HG02798 (cell line): ENCODE data around the gene ATP2A2.
"Not testable (repeated sequence)": the region's sequence is repeated elsewhere in the genome, so short reads cannot be mapped to it uniquely, and the experiment has no call there.

Experiments
- ATAC-seq: cut with Tn5 transposase; IDR thresholded peaks from one replicate; pipeline ENCODE4 v1.9.1; 2021; ENCODE audit warnings: mild to moderate bottlenecking; ENCODE audit not compliant: unreplicated experiment, poor library complexity

The ATP2A2 gene

DNA sequence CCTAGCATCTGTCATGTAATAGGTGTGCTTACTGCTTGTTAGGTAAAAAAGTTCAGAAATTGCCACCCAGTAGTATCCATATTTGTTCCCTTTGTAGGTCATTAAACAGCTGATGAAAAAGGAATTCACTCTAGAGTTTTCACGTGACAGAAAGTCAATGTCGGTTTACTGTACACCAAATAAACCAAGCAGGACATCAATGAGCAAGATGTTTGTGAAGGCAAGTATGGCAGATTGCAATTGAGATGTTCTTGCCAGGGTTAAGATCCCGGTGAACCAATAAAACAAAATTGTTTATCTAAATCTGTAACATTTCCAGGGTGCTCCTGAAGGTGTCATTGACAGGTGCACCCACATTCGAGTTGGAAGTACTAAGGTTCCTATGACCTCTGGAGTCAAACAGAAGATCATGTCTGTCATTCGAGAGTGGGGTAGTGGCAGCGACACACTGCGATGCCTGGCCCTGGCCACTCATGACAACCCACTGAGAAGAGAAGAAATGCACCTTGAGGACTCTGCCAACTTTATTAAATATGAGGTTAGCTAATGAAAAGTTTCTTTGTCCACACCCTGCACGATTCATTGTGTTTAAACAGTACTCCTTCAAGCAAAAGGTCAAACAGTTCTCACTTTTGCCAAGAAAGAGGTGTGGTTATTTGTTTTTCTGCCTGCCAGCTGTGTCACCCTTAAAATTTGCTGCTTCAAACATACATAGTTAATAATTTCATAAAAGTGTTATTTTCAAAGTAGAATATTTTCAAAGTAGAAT, 58.3 kb downstream of the ATP2A2 start:
- no peak for ATAC-seq

DNA sequence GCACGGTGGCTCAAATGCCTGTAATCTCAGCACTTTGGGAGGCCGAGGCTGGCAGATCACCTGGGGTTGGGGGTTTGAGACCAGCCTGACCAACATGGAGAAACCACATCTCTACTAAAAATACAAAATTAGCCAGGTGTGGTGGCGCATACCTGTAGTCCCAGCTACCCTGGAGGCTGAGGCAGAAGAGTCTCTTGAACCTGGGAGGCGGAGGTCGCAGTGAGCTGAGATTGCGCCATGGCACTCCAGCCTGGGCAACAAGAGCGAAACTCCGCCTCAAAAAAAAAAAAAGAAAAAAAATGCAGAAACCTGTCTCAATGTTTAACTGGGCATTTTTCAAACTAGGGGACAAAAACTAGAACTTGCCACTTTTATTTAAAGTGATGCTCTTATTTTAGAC, 59.2 kb downstream of the ATP2A2 start:
- ATAC-seq = not testable (repeated sequence)

- ATAC-seq = no peak
Measured at GRCh38 chr12:110340706-110341105, 59.7 kb downstream of the ATP2A2 start.

DNA sequence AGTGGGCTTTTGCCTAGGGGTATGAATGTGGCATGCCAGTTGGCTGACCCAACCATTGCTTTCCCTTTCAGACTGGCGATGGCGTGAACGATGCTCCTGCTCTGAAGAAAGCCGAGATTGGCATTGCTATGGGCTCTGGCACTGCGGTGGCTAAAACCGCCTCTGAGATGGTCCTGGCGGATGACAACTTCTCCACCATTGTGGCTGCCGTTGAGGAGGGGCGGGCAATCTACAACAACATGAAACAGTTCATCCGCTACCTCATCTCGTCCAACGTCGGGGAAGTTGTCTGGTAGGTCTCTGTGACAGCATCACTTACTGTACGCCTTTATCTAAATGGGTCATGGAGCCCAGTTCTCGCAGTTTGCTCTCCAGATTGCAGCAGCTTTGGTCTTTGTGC, 61.1 kb downstream of the ATP2A2 start:
- ATAC-seq = no peak

- no peak for ATAC-seq
Measured at GRCh38 chr12:110343114-110343513, 62.1 kb downstream of the ATP2A2 start.

DNA sequence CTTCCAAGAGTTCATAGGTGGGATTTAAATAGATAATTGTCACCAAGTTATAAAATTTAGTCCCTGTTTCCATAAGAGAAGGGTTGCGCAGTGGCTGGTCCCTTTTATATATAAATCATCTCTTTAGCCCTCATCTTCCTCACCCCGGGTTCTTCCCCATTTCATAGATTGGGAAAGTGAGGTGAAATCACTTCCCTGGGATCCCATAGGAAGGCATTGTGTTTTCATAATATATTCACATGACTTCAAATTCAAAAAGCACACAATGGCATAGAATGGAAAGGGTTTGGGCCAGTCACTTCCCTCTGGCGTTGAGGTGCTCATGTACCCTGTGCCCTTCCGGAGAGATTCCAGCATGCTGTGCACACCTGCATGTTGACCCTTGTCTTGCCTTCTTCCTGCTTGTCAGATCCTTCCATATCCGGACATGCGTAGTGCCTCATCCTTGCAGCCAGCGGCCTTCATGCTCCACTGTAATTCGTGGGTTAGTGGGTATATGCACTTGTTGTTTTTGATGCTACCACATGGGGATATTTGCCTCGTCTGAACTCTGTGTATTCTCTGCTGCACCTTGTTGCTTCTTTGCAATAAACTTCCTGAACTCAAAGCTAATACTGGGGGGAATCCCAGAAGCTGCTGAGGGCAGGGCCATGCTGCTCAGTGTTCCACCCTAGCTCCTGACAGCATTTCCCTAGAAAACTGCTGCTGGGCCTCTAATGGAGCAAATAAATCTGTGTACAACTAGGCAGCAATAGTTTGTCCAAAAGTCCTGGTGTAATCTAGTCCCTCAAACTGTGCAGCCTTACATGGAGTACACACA, 62.9 kb downstream of the ATP2A2 start:
- ATAC-seq = no peak

DNA sequence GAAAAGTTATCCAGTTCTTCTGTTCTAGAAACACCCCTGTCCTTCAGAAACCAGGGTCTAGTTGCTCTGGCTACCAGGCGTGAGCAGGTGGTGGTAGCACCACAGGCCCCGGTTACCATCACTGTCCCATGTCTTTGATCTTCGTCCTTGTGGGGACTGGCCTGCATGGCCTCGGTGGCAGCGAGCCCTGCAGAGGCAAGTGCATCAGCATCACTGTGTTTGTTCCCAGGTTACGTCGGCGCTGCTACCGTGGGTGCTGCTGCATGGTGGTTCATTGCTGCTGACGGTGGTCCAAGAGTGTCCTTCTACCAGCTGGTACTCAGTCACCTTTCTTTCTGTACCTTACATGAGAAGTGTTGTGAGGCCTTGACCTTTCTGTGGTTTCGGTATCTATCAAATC, 63.6 kb downstream of the ATP2A2 start:
- ATAC-seq = no peak

DNA sequence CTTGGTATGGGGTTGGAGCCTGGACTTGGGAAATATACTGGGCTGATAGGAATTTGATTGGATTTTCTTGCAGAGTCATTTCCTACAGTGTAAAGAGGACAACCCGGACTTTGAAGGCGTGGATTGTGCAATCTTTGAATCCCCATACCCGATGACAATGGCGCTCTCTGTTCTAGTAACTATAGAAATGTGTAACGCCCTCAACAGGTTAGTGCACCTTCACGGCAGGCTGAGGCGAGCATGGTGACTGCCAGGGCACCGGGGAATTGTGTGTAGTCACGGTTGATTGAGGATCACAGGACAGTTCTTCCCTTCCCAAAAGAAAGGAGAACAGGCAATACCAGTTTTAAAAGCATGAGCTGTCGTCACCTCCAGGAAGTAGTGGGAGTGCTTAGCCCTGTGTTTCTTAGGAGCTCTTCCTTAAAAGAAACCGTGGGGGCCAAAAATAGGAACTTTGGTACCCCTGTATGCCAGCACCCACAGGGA, 64.2 kb downstream of the ATP2A2 start:
- ATAC-seq = no peak

DNA sequence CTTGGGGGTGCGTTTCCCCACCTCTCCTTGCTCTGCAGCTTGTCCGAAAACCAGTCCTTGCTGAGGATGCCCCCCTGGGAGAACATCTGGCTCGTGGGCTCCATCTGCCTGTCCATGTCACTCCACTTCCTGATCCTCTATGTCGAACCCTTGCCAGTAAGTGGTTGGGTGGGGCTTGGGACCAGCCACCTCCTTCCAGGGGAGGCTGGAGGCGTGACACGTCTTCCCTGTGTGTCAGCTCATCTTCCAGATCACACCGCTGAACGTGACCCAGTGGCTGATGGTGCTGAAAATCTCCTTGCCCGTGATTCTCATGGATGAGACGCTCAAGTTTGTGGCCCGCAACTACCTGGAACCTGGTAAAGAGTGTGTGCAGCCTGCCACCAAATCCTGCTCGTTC, 64.9 kb downstream of the ATP2A2 start:
- no peak for ATAC-seq

DNA sequence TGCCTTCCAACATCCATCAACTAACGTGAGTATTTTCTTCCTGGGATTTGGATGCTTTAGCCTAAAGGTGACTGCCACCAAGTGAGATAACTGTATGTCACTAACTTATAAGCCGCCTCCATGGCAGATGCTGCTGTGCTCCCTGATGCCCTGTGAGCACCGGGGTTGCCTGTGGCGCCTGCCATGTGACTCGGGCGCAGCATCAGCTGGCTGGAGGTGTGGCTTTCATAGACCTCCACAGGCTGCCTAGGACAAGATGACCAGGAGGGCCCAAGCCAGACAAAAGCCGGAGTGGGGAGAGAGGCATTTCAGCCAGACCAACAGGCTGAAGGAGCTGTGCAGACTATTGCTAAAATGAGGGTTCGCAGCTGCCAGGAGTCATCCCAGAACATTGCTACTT, 66.7 kb downstream of the ATP2A2 start:
- ATAC-seq = no peak

DNA sequence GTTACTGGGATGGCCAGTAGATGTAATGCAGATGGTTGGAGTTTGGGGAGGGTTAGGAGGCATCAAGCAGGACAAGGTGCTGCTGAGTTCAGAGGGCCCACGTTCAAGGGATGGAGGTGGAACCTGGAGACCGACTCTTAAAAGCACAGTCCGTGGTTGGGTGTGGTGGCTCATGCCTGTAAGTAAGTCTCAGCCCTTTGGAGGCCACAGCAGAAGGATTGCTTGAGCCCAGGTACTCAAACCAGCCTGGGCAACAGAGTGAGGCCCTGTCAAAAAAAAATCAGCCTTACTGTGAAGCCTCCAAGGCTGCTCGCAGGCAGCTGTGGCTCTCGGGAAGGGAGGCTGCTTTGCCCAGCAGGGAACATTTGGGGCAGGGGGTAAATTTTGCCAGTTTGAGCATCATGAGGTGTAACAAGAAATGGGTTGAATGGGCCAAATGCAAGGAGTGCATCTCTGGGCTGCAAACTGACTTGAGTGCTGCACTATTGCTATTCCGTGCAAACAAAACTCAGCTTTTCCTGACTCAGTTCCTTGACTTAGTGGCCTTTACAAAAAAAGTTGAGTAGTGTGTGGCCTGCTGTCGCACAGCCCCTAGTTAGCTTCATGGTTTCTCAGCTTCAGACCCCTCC, 67.5 kb downstream of the ATP2A2 start:
- ATAC-seq = no peak

- ATAC-seq = no peak
Measured at GRCh38 chr12:110349096-110349495, 68.0 kb downstream of the ATP2A2 start.

- ATAC-seq = no peak
Measured at GRCh38 chr12:110349514-110350151, 68.6 kb downstream of the ATP2A2 start.

DNA sequence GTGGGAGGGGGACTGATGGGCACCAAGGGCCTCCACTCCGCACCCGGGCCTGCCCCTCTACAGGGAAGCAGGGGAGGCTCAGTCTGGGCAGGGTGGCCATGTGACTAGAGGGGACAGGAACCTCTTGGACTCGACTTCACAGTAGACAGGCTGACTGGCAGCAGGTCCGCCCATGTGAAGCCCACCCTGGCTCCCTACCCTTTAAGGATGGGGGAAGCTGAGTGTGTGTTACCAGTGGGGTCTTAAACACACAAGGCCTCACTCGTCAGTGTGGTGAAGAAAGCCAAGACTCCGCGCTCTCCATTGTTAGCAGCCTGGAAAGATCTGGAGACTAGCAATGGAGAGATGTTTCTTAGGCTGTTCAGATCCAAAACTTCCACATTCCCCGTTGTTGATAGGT, 70.1 kb downstream of the ATP2A2 start:
- ATAC-seq = no peak

DNA sequence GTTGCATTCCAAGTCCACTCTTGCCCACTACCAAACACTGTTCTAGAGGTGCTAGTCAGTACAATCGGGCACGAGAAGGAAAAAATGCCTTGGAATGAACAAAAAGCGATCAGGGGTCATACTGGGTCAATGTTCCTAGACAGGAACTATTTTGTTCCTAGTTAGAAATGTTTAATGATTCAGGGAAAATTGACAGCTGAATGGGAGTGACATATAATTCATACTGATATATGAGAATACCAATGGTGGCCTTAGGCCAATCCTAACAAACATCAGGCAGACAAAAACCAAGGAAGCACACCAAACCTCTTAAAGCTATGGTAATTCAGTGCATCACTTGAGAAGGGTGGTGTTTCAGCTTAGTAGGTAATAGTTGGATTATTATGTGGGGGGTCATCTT, 71.4 kb downstream of the ATP2A2 start:
- no peak for ATAC-seq

DNA sequence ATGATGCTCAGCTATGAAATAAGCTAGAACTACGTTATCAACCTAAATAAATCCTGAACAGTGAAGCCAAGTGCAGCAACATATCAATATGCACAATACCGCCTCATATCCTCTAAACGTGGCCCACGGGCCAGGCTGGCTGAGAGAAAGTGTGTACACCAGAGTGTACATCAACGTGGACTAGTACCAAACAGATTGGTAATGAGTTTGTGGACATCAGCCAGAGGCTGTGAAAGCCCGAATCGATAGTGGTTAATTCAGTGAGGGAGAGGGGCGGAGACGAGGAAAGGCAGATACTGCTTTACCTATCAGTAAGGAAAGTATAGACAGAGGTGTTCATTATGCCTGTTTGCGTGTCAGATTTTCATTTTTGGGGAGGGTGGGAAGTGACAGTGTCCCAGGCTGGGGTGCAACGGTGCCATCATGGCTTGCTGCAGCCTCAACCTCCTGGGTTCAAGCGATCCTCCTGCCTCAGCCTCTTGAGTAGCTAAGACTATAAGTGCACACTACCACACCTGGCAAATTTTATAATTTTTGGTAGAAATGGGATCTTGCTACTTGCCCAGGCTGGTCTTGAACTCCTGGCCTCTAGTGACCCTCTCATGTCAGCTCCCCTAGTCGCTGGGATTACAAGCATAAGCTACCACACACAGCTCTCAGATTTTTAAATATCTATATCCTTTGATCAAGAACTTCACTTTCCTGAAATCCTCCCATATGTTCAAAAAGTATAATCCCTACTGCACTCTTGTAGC, 72.3 kb downstream of the ATP2A2 start:
- ATAC-seq = no peak

DNA sequence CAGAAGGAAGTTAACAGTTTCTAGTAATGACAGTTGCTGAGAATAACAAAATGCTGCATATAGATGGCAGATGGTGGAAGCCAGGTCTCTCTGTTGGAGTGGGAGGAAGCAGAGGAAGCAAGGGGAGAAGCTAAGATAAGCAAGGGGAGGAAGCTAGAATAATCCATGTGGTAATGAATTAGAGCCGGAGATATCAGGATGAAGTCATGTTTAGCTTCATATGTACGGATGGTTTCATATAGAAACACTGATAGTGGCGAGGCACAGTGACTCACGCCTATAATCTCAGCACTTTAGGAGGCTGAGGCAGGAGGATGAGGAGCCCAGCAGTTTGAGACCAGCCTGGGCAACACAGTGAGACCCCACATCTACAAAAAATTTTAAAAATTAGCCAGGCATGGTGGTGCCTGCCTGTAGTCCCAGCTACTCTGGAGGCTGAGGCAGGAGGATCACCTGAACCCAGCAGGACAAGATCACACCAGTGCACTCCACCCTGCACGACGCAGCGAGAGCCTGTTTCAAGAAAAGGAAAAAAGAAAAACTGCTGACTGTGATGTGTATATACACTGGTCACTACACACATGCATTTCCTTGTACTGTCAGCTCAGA, 73.2 kb downstream of the ATP2A2 start:
- no peak for ATAC-seq

DNA sequence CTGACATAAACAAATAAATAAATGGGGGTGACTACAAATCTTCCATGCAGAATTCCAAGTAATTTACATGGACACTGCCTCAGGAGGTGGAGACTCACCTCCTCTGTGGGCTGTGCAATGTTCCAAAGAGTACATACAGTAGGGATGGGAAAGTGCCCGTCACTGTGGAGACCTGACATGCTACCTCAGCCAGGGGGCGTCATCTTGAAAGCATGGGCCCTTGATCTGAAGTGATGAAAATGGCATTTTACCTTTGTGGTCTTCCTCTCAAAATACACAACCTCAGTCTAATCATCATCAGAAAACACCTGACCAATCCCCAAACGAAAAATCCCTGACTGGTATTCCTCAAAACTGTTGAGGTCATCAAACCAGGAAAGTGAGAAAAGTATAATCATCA, 74.0 kb downstream of the ATP2A2 start:
- no peak for ATAC-seq

GRCh38 chr12:110358384-110359097, 77.5 kb downstream of the ATP2A2 start:
- not testable (repeated sequence) for ATAC-seq
